Measurements from ENCODE around the gene MLPH.
A peak's percentile ranks its signal among the peaks of the same experiment; 100 is the strongest.

MLPH gene

GRCh38 chr2:237570776-237571335, 83.8 kb downstream of the MLPH start:
- no peak for DNase-seq

DNA sequence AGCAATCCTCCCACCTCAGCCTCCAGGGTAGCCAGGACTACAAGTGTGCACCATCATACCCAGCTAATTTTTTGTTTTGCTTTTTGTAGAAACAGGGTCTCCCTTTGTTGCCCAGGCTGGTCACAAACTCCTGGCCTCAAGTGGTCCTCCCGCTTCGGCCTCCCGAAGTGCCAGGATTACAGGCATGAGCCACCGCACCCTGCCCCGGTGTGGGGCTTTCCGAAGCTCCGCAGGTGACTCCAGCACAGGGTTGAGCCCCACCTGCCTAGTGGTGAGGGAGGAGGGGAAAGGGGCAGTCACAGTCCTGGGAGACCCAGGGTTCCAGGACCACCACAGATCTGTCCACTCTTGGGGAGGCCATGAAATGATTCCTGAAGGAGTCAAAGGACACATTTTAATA, 84.5 kb downstream of the MLPH start:
- no peak for DNase-seq

- peak; percentile 88 for DNase-seq
Observed at GRCh38 chr2:237572021-237572741, 85.1 kb downstream of the MLPH start.

GRCh38 chr2:237572742-237573101, 85.7 kb downstream of the MLPH start:
- no peak for DNase-seq

GRCh38 chr2:237573721-237574415, 86.8 kb downstream of the MLPH start:
- DNase-seq, result no peak

GRCh38 chr2:237574467-237574866, 87.4 kb downstream of the MLPH start:
- no peak for DNase-seq

GRCh38 chr2:237574894-237575868, 88.1 kb downstream of the MLPH start:
- no peak for DNase-seq

- DNase-seq, result no peak
Observed at GRCh38 chr2:237575869-237576862, 89.1 kb downstream of the MLPH start.

DNA sequence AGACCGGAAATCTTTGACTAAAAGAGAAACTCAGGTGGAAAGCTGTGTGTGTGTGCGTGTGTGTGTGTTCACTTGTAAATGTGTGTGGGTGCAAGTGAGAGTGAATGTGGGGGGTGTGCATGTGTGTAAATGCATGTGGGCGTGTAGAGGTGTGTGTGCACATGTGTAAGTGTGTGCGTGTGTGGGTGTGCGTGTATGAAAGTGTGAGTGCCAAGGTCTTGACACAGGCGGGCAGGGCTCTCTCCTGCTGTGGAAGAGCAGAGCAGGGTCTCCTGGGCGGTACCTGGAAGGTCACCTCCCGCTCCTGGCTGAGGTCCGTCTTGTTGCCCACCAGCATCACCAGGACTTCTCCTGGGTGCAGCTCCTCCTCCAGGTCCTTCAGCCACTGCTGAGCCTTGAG, 89.9 kb downstream of the MLPH start:
- no peak for DNase-seq

DNA sequence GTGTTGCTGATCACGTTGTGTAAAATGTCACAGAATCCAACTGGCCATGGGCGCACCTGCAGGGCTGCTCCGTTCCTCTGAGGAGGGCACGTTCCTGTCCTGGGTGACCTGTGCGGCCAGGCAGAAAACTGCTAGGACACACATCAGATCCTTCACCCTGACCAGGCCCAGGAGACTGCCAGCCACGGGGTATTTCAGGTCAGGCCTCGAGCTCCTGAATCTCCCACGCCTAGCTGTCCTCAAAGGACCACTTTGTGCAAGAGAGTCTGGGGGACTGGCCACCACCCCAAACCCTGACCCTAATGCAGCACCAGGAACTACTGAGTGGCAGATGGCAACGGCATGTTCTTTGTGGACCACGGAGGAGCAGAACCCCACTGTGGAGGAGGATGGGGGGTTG, 90.4 kb downstream of the MLPH start:
- DNase-seq, result no peak

- no peak for DNase-seq
Observed at GRCh38 chr2:237577956-237578870, 91.2 kb downstream of the MLPH start.

DNA sequence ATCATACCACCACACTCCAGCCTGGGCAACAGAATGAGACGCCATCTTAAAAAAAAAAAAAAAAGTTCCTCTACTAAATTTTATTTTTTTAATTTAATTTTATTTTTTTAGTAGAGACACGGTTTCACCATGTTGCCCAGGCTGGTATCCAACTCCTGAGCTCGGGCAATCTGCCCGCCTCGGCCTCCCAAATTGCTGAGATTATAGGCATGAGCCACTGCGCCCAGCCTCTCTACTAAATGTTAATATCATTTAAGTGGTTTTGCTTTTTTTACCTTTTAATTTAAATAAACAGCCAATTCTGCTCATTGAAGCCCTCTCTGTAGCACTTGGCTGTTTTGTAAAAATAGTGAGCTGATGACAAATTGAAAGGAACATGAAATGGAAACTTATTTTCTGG, 94.3 kb downstream of the MLPH start:
- DNase-seq, result no peak

DNA sequence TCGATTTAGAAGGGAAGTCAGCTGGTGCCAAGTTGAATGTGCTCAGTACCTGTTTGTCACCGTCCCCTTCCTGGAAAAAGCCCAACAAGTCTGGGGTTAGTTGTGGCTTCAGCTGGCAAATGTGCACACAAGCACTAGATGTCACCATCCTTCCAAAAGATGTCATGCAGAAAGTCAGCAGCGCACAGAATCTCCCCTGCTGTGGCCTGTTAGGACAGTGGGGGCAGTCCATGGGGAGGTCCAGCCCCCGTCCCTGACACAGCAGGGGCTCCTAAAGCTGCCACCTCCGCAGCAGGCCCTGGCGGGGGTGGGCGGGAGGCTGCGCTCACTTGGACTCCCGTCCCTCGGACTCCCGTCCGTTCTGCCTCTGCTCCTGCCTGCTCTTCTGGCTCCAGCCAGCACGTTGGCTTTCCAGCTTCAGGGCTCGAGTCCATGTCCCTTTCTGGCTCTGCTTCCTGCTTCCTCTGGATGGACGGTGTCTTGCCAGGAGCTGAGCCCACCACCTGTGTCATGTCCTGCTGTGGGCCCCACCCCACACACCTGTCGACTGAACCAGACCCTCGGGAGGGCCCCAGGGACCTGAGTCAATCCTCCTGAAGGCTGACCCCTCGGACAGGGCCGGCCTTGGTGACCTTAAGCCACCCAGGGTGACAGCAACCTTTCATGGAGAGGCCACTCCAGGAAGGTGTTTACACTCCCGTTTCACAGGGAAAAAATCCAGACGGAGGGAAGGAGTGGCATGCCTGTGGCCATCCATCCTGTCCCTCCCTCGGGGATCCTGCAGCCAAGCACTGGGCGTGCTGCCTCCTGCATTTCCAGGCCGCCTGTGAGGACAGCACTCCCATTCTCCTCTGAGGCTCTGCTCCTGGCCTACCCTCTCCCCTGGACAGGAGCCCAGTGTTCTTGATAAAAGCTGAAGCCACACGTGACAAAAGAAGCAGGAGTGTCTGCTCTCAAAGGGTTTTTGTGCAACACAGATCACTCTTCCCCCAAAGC, 95.0 kb downstream of the MLPH start:
- DNase-seq, result peak; percentile 9

DNA sequence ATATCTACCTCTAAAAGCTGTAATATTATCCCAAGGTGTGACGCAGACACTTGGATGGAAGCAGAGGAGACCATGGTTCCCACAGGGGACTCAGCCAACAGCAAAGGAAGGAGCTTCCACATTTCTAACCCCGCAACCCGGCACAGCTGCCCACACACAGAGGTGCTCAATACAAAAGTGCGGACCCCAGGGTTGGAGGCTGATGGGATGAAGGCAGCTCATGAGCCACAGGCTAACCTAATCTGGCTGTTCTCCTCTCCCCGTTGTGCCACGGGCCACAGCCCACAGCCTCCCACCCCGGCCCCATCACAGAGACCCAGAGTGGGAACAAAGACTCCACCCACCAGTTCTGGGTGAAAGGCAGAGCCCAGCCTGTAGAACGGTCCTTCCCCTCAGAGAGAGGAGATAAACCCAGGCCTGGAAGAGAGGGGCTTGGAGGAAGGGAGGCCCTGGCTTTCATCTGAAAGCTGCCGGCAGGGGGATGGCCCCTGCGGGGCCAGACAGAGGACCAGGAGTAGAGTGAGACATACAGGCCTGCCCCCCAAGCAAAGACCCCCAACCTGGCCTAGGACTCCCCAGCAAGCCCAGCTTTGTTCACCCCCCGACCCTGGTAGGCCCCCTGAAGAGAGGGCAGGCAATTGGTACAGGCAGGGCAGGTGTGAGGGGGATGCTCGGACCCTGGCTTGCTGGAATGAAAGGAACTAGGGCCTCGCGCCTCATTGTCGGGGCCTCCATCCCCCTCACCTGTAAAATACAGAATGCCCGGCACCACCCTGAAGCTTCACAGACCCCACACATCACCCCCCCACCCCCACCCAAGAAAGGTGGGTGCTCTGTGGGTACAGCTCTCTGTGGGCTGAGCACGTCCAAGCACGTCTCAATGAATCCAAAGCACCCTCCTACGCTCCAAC, 96.6 kb downstream of the MLPH start:
- DNase-seq, result no peak

DNA sequence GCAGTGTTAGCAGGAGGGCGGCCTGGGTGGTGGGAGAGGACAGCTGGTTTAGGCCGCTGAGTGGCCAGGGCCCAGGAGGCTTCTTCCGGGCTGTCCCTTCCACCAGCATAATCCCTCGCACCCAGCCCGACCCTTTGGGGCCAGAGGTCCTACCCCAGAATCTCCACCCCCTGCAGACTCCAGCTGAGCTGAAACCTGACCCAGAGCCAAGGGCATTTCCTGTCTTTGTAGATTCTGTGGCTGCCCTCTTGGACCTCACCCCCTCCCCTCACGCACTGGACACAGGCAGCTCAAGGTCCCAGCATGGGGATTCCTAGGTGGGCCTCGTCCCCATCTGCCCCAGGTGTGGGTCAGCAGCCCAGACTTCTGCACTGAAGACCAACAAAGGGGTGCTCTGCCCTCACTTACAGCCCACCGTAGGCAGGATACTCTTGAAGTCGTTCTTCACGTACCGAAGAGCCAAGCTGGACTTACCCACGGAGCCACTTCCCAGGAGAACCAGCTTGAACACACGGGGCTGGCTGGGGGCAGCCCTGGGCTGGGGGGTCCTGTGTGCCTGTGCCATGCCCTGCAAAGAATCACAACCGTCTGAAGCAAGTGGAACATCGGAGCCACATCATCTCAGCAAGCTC, 98.7 kb downstream of the MLPH start:
- no peak for DNase-seq

- no peak for DNase-seq
Observed at GRCh38 chr2:237588044-237588696, 101.1 kb downstream of the MLPH start.

Data from NCI-H1436 (cell line).